HepG2 (cell line): ENCODE results near the gene HSD11B2. TPM values are rescaled to one million over a fixed set of nuclear protein-coding genes. Genes with fewer than 3 reads are reported as not detected.
A peak's percentile ranks its signal among the peaks of the same experiment; 100 is the strongest.

ENCODE experiments used
- ARID4A ChIP-seq: sonication (generic); formaldehyde crosslinking; IDR thresholded peaks from 2 replicates; pipeline ENCODE4 v1.5.0; 2020; ENCODE audit warnings: mild to moderate bottlenecking, missing genetic modification reagents, borderline replicate concordance
- DNMT3B ChIP-seq: conservative IDR thresholded peaks from 2 replicates; pipeline ENCODE4 v1.6.1; 2016; ENCODE audit warnings: missing biosample characterization, control low read depth
- FOXA3 ChIP-seq: IDR thresholded peaks from 2 replicates; pipeline ENCODE4 v1.6.1; 2016; ENCODE audit warnings: missing genetic modification reagents, missing compliant biosample characterization
- MAFF ChIP-seq: IDR thresholded peaks from 2 replicates; pipeline ENCODE4 v1.6.1; 2011; ENCODE audit warnings: low read depth, low read length, improper control_type of control experiment
- MAZ ChIP-seq, 2 experiments: sonication (generic) in 1 of 2; formaldehyde crosslinking in 1 of 2; IDR thresholded peaks; 2 replicates each; pipeline versions ENCODE4 v1.5.0 to v1.6.1; 2012 to 2020; ENCODE audit warnings: low read depth in 2 of 2, mild to moderate bottlenecking in 2 of 2, borderline replicate concordance in 1 of 2, improper control_type of control experiment in 1 of 2, low read length in 1 of 2, missing genetic modification reagents in 1 of 2, moderate library complexity in 1 of 2
- PAX8 ChIP-seq: sonication (generic); formaldehyde crosslinking; IDR thresholded peaks from 2 replicates; pipeline ENCODE4 v1.8.0; 2022; ENCODE audit warnings: mild to moderate bottlenecking, missing genetic modification reagents, borderline replicate concordance
- RFX3 ChIP-seq: IDR thresholded peaks from 2 replicates; pipeline ENCODE4 v1.6.1; 2016; ENCODE audit warnings: missing biosample characterization, missing genetic modification reagents
- SMAD1 ChIP-seq: sonication (generic); formaldehyde crosslinking; IDR thresholded peaks from 2 replicates; pipeline ENCODE4 v1.4.0; 2020; ENCODE audit warnings: missing genetic modification reagents, low read depth, mild to moderate bottlenecking, borderline replicate concordance
- SOX5 ChIP-seq: IDR thresholded peaks from 2 replicates; pipeline ENCODE4 v1.6.1; 2016; ENCODE audit warnings: borderline replicate concordance
- TCF7 ChIP-seq: sonication (generic); IDR thresholded peaks from 2 replicates; pipeline ENCODE4 v1.6.1; 2016; ENCODE audit warnings: antibody characterized with exemption, low read depth
- TRAFD1 ChIP-seq: sonication (generic); formaldehyde crosslinking; IDR thresholded peaks from 2 replicates; pipeline ENCODE4 v1.5.1; 2020; ENCODE audit warnings: missing genetic modification reagents, mild to moderate bottlenecking, borderline replicate concordance
- ZFAT ChIP-seq: sonication (generic); formaldehyde crosslinking; conservative IDR thresholded peaks from 2 replicates; pipeline ENCODE4 v1.8.1; 2023; ENCODE audit warnings: missing genetic modification reagents, inconsistent platforms
- ZNF30 ChIP-seq: sonication (generic); formaldehyde crosslinking; IDR thresholded peaks from 2 replicates; pipeline ENCODE4 v1.5.0; 2020; ENCODE audit warnings: mild to moderate bottlenecking, missing genetic modification reagents
- ZNF317 ChIP-seq: sonication (generic); formaldehyde crosslinking; IDR thresholded peaks from 2 replicates; pipeline ENCODE4 v1.5.0; 2020; ENCODE audit warnings: mild to moderate bottlenecking, missing genetic modification reagents
- ZNF770 ChIP-seq: sonication (generic); formaldehyde crosslinking; IDR thresholded peaks from 2 replicates; pipeline ENCODE4 v1.5.0; 2020; ENCODE audit warnings: mild to moderate bottlenecking, missing genetic modification reagents
- ZXDC ChIP-seq: sonication (generic); formaldehyde crosslinking; IDR thresholded peaks from 2 replicates; pipeline ENCODE4 v1.5.0; 2020; ENCODE audit warnings: mild to moderate bottlenecking, missing genetic modification reagents
- polyA plus RNA-seq, 8 experiments: library from polyadenylated mRNA; depleted of rRNA in 3 of 8; stranded (reverse) in 7 of 8; unstranded in 1 of 8; fragments of >200 nt; fragmentation: Illumina TruSeq in 4 of 8; extraction: Trizol in 4 of 8; gene quantifications; 2 replicates each; pipeline versions ENCODE4 v1.2.1 to v1.2.3, GENCODE V29; 2011 to 2016; ENCODE audit warnings: low read depth in 4 of 8, missing spikeins in 1 of 8, mixed read lengths in 1 of 8; ENCODE audit not compliant: insufficient read depth in 1 of 8
- total RNA-seq, 5 experiments: library from RNA; depleted of rRNA; stranded (reverse); fragments of >200 nt; fragmentation: Illumina TruSeq; extraction: Trizol; gene quantifications; 2 replicates each; pipeline ENCODE4 v1.2.3, GENCODE V29; 2016; ENCODE audit warnings: low read depth in 1 of 5

HSD11B2 gene
- total and polyA plus RNA-seq, 2 of the 13 experiments (the other 11 are each of a cell fraction or from before 2014, with no cell fraction given) = 8.9 to 13.6 TPM

GRCh38 chr16:67415872-67416793 is 14.8 kb upstream of the HSD11B2 start, which contains the start of gene ZDHHC1 (continued):
- TF ChIP-seq MAZ (IDR thresholded peaks at IDR 0.05; ENCODE audit: borderline replicate concordance, low read depth, low read length) (peak; percentile 54), MAZ (CRISPR knock-in tag; IDR thresholded peaks at IDR 0.05; ENCODE audit: low read depth) (peak; percentile 91; the same call in 1 of the 2 replicates), TCF7 (no peak), ZNF30 (CRISPR knock-in tag) (0 out of 2 replicates have a peak, but pooled peaks have one; percentile 72), SOX5 (CRISPR knock-in tag) (no peak), PAX8 (no peak), ARID4A (peak; percentile 84; the same call in 1 of the 2 replicates), SMAD1 (CRISPR knock-in tag) (peak; percentile 95; the same call in 1 of the 2 replicates), TRAFD1 (CRISPR knock-in tag) (no peak), ZNF770 (CRISPR knock-in tag) (no peak), DNMT3B (CRISPR knock-in tag) (no peak), ZNF317 (CRISPR knock-in tag) (no peak), MAFF (no peak), RFX3 (CRISPR knock-in tag) (peak; percentile 81), FOXA3 (CRISPR knock-in tag) (0 out of 2 replicates have a peak, but pooled peaks have one; percentile 23), ZFAT (CRISPR knock-in tag) (no peak), ZXDC (CRISPR knock-in tag) (no peak; the same call in 1 of the 2 replicates)
